HG02678 (cell line): ENCODE data around the gene DLL1.

Source experiments
- ATAC-seq: cut with Tn5 transposase; IDR thresholded peaks from one replicate; pipeline ENCODE4 v1.9.1; 2021; ENCODE audit warnings: mild to moderate bottlenecking, moderate library complexity; ENCODE audit not compliant: unreplicated experiment

Gene DLL1

DNA sequence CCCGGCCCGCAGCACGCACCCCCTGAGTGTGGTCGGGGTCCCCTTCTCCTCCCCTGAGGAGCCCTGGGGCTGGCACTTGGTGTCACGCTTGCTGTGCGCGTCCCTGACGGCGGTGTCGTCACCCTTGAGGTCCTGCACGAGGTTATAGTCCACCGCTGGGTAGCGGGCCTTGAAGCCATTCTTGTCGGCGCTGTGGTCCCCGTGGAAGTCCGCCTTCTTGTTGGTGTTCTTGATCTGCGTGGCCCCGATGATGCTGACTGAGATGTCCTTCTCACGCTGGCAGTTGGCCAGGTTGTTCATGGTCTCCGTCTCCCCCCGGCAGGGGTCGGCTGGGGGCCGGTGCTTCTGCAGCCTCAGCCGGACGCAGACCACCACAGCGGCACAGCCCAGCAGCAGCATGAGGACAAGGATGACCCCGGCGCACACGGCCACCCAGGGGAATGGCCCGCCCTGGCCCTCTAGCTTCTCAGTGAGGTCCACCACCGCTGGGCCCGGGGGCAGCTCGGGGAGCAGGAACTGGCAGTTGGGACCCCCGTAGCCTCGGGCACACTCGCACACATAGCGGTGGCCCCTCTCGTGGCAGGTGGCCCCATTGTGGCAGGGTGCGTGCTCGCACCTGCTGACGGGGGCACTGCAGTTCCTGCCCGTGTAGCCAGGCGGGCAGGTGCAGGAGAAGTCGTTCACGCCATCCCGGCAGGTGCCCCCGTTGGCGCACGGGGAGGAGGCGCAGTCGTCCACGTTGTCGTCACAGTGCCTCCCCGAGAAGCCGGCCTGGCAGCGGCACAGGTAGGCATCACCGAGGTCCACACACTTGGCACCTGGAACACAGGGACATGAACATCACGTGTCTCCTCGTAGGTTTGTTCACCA, 7.4 kb downstream of the DLL1 start:
- ATAC-seq = no peak

DNA sequence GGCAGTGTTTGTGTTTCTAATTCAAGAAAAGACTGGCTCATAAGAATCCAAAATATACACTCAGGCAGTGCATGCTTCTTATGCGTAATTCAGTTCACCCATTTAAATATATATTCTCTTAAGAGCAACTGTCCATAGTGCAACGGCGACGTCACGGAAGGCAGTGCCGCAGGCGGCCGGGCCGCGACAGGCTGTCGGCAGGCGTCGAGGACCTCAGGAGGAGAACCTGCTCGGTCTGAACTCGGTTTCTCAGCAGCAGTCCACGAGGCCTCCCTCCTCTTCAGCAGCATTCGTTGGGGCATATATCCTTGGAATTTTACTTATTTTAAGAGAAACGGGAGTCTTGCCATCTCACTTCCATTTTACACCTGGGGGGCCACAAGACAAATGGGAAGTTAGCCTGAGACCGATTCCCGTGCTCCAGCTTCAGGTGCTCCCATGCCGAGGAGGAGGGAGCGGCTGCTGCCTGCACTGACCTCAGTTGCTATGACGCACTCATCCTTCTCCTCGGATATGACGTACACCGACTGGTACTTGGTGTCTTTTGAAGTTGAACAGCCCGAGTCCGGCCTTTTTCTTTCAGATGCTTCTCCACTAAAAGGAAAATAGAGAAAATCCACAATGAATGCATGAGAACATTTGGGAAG, 8.2 kb downstream of the DLL1 start:
- no peak for ATAC-seq

- ATAC-seq = no peak
These were observed 9.3 kb downstream of the DLL1 start for GRCh38 chr6:170281331-170282292.

DNA sequence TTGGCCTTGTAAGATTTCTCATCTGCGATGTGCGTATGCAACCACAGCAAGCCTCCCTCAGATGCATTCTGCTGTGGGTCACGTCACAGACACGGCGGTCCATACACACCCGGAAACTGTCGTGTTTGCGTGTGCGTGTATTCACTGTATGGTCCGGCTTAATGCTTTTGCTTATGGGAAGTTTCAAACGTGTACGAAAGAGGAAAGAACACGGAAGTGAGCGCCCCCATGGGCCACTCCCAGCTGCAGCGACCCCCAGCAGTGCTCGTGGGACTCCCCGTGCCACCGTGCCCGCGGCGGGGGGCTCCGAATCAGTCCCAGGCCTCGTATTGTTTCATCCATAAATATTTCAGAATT, 10.2 kb downstream of the DLL1 start:
- peak; percentile 39 for ATAC-seq

DNA sequence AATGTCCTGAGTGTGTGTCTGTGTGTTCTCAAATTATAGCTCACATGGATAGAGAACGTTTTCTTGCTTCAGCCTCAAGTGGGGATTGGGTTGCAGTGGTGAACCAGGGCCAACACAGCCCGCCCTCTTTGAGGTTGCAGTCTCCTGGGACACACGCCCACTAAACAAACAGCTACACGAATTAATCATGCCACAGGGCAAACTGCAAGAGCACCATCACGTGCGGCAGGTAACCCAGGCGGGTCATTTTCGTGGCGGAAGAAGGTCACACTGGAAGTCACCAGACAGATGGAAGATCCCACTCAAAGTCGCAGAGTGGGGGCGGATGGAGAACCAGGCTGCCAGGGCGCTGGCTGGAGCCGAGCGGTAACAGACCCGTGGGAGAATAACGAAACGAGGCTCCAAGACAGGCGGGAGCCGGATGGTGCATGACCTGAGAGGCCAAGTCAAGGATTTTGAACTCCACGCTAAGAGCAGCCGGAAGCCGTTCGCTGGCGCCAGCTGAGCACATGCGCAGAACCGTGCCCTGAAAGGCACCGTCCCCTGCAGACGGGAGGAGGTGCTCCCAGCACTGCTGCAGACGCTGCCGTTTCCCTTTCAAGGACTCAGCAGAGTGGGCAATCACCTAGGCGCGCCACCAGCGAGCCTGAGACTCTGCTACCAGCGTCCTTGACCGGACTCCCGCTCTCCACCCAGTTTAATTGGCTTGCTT, 10.7 kb downstream of the DLL1 start:
- peak; percentile 86 for ATAC-seq

DNA sequence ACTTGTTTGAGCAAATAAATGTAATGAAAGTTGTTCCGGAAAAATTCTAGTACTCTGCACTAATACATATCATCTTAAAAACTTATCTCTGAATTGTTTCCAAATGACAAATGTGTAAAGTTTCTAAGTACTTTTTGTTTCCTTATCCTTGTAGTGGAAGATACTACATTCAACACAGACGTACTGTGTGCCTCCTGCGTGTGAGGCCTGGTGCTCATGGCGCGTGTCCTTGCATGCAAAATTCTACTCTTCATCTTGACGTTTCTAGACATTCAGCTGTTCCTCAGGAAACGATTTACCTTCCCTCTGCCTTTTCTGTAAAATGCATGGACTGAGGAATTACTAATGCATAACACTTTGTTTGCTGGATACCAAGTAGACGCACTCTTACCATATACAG, 11.5 kb downstream of the DLL1 start:
- ATAC-seq = no peak

GRCh38 chr6:170278743-170279094, 12.2 kb downstream of the DLL1 start:
- no peak for ATAC-seq

GRCh38 chr6:170277893-170278742, 12.8 kb downstream of the DLL1 start:
- no peak for ATAC-seq

DNA sequence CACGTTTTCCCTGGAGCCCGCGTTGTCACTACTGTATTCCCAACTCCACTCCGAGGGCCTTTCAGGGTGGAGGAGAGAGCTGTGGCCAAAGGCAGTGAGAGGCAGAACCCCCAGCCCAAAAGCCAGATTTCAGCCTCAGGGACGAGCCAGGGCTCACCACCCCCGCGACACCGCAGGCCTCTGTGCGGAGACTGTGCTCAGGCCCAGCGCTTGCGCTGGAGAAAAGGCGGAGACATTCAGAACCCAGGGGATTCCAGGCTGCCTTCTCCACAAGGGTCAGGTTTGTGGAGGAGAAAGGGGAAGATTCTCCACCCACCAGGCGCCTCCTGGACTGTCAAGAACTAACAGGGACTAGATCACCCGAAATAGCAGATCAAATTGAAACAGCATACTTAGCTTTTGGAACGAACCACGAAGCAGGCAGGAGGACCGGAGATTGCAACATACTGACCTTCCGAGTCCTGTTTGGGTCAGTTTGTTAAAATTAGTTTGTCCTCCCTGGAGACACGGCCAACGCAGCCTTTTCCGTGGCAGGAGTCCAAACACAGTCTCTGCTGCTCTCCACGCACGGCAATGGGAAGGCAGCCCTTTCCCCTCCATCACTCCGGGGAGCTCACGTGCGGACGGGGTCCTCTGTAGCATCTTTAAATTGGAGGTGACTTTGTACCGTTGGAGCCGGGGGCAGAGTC, 14.4 kb downstream of the DLL1 start:
- no peak for ATAC-seq

GRCh38 chr6:170274713-170275560, 15.9 kb downstream of the DLL1 start:
- ATAC-seq = no peak

DNA sequence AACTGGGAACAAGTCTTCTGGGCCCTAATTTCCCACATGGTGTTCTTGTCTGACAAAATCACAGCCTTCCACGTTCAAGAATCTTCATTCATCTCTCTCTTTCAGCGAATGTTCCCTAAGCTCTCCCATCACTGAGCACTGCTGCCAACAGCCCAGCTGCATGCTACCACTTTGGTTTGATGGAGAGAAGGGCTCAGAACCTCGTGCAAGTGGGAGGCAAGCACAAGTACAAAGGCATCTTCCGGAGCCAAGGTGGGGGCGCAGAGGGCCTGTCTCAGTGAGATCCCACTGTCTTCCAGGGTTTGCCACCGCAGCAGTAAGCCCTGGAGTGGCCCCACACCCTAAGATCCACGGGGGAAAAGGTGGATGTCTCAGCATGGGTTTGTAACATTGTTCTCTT, 17.2 kb downstream of the DLL1 start:
- ATAC-seq = no peak

DNA sequence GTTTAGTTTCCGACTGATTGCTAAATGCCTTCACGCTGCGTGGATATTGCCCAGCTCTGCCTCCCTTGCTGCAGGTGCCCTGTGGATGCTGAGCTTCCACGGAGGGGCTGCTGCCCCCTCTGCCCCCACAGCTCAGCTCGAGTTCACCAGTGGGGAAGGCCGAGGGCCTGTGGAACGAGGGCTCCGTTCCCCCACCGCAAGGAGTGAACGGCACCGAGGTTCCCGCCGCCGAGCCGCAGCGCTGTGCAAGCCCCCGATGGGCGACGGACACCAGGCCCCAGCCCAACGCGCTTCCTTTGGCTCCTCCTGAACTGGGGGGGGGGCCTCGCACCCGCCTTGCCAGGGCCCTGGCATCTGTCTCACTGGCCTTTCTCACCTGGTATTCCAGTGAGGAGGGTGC, 17.7 kb downstream of the DLL1 start:
- ATAC-seq = no peak

- ATAC-seq = no peak
These were observed 18.4 kb downstream of the DLL1 start for GRCh38 chr6:170272341-170273065.

- ATAC-seq = peak; percentile 94
These were observed 19.0 kb downstream of the DLL1 start for GRCh38 chr6:170271771-170272314.

DNA sequence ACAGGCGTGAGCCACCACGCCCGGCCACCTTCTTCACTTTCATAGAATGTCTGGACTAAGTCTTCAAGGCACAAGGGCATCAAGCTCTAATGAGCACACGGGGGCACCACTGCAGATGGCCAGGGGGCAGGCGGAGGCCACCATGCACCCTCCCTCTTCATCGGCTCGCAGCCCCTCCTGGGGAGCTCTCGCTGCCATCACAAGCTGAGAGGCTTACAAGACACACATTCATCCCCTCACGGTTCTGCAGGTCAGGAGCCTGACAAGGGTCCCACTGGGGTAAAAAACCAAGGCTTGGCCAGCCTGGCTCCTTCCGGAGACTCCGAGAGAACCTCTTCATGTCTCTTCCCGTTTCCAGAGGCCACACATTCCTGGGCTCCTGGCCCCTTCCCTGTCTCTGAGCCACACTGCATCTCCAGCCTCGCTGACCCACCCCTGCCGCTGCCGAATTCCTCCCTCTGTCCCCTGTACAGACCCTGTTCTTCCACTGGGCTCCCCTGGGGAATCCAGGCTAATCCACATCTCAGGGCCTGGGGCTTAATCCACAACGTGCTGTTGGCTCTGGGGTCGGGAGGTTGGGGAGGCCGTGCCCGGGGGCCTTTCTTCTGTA, 19.8 kb downstream of the DLL1 start:
- no peak for ATAC-seq

DNA sequence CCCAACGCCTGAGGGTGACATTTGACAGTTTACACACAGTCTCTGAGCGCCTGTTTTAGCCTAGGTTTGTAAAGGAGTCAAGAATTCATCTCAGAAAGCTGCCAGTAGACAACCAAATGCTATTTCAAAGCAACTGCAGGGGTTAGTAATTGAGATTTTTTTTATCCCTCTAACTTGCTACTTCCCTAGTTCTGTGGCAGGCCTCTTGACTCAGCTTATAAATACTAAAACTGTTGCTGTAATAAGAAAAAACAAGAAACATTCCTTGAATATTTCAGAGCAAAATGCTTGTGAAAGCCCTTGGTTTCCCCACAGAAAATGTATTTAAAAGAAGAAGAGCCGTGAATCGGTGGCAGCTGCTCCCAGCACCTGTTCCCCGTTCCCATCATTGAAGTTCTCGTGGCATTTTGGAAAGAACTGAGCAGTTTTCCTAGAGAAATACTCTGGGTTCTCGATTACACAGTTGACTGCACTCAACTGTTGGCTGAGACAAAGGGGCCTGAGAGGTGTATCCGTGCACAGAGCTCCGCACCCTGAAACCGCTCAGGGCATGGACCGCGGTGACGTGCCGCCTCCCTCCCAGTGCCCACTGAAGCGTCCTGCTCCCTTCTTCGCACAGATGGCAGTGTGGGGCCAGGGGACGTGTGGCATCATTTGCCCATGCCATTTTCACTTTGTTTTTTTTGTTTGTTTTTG, 20.9 kb downstream of the DLL1 start:
- no peak for ATAC-seq
